DMS 273 (cell line): ENCODE measurements around the gene ECPAS.
"Not testable (repeated sequence)": the region's sequence is repeated elsewhere in the genome, so short reads cannot be mapped to it uniquely, and the experiment has no call there.

Experiments
- DNase-seq: peaks from one replicate; lab custom pipeline; 2025; ENCODE audit not compliant: unreplicated experiment; lab: John Stamatoyannopoulos, UW

ECPAS gene, protein sequence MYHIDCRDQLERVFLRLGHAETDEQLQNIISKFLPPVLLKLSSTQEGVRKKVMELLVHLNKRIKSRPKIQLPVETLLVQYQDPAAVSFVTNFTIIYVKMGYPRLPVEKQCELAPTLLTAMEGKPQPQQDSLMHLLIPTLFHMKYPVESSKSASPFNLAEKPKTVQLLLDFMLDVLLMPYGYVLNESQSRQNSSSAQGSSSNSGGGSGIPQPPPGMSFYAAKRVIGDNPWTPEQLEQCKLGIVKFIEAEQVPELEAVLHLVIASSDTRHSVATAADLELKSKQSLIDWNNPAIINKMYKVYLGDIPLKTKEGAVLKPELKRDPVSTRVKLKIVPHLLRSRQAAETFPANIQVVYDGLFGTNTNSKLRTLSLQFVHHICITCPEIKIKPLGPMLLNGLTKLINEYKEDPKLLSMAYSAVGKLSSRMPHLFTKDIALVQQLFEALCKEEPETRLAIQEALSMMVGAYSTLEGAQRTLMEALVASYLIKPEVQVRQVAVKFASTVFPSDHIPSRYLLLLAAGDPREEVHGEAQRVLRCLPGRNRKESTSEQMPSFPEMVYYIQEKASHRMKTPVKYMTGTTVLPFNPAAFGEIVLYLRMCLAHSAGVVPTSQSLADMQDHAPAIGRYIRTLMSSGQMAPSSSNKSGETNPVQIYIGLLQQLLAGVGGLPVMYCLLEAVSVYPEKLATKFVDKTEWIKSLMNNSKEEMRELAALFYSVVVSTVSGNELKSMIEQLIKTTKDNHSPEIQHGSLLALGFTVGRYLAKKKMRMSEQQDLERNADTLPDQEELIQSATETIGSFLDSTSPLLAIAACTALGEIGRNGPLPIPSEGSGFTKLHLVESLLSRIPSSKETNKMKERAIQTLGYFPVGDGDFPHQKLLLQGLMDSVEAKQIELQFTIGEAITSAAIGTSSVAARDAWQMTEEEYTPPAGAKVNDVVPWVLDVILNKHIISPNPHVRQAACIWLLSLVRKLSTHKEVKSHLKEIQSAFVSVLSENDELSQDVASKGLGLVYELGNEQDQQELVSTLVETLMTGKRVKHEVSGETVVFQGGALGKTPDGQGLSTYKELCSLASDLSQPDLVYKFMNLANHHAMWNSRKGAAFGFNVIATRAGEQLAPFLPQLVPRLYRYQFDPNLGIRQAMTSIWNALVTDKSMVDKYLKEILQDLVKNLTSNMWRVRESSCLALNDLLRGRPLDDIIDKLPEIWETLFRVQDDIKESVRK (N-terminal part only)

DNA sequence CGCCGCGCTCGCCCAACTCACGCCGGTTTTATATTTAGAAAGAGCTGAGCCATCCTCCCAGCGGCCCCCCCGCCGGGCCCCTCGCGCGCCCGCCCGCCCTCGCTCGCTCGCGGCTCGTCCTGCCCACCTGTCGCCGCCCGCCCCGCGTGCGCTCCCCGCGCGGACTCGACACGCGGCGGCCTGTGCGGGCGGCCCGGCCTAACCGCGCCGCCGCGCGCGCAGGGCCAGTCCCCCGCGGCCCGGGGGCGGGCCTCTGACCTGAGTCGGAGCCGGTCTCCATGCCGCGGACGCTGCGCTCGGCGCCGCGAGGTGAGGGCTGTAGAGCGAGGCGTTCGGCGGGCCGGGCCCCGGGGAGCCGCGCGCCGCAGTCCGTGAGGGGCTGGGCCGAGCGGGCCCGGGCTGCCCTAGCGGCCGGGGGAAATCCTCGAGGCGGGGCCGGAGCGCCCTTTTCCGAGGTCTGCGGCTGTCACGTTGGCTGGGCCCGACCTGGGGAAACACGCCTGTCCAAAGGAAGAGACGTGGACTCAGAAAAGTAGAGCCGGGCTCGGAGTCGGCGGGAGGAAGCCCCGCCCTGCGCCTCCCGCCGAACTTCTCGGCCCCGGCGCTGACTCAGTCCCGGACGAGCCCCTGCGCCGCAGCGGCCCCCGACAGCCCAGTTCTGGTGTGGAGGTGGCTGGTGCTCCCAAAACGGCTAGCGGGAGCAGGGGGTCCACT, at the start of gene ECPAS:
TSS of gene ECPAS (minus strand) at position 526 of the 714 bp plus-strand sequence. CDS start 11,465 bp downstream, outside the sequence.
- DNase-seq = peak; percentile 91

- DNase-seq = no peak
Measured at GRCh38 chr9:111533099-111533790, 49.1 kb upstream of the ECPAS start.

DNA sequence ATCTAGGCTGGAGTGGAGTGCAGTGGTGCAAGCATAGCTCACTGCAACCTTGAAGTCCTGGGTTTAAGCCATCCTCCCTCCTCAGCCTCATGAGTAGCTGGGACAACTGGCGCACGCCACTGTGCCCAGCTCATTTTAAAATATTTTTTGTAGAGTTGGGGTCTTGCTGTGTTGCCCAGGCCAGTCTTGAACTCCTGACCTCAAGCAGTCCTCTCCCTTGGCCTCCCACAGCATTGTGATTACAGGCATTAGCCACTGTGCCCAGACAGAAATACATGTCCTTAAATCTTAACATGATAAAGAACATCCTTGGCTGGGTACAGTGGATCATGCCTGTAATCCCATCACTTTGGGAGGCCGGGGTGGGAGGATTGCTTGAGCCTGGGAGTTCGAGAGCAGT, 47.5 kb upstream of the ECPAS start:
- no peak for DNase-seq

- peak; percentile 54 for DNase-seq
Measured at GRCh38 chr9:111529787-111530186, 45.6 kb upstream of the ECPAS start.

GRCh38 chr9:111527347-111527746, 43.2 kb upstream of the ECPAS start:
- DNase-seq = no peak

GRCh38 chr9:111525056-111525977, 41.1 kb upstream of the ECPAS start, which contains the start of gene ZNF483:
TSS of gene ZNF483 (plus strand) at chr9:111525179. CDS start at chr9:111527396, 2,217 bp downstream.
- peak; percentile 96 for DNase-seq

DNA sequence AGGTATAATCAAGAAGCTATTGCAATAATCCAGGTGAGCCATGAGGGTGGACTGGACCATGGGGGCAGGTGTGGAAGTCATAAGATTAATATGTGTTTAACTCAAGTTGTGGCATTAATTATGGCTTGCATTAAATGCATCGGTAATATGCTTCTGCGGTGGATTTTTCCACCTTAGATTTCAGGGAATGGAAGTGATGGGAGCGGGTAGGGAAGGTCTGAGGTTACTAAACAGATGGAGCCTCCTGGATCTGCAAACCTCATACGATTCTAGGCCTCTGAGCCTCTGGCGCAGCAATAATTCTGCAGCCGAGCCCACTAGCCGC, 40.5 kb upstream of the ECPAS start:
- DNase-seq = no peak

DNA sequence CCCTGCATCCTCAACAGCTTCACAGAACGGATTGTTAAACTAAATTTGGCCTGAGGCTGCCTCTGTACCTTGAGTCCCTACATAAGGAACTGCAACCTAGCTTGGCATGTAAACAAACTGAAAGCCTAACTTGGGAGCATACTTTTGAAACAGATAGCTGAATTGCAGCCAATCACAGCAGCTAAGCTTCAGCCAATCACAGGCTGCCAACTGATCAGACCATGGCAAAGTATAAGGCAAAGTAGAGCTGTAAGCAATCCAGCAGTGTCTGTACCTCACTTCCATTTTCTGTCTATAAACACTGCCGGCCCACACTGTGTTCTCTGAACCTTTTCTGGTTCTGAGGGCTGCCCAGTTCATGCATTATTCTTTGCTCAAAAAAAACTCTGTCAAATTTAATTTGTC, 31.9 kb upstream of the ECPAS start:
- DNase-seq = peak; percentile 35

DNA sequence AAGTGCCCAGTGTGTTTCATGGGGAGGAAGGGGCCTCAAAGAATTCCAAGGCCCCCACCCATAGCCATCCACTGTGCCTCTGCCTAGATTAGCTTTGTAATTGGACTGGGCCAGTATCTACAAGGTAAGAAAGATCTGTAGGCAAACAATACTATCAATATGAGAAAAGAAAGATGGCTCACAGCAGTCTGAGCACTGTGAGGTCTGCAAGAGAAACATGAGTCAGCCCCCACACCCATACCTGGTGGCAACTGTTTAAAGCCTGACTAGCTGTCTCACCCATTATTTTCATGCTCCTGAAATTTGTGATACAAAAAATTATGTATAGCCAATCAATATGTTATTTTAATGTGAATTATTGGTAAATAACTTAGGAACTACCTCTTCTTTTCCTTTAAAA, 30.8 kb upstream of the ECPAS start:
- no peak for DNase-seq

GRCh38 chr9:111511581-111511980, 27.4 kb upstream of the ECPAS start:
- not testable (repeated sequence) for DNase-seq

DNA sequence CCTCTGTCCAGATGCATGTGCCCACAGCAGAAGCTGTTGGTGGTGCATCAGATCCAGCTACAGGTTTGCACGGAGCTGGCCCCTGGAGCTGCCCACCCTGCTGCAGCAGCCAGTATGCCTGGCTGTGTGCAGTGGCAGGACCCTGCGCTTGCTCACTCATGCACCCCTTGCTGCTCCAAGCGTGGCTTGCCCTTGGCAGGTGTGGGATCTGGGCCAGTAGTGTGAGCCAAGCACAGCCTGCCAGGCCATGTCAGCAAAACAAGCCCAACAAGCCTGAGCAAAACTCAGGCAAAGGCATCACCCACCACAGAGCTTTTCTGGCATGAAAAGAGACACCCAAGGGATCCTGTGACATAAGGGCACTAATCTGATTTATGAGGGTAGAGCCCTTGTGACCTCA, 18.3 kb upstream of the ECPAS start:
- DNase-seq = peak; percentile 33

GRCh38 chr9:111501648-111502047, 17.5 kb upstream of the ECPAS start:
- DNase-seq = peak; percentile 86

DNA sequence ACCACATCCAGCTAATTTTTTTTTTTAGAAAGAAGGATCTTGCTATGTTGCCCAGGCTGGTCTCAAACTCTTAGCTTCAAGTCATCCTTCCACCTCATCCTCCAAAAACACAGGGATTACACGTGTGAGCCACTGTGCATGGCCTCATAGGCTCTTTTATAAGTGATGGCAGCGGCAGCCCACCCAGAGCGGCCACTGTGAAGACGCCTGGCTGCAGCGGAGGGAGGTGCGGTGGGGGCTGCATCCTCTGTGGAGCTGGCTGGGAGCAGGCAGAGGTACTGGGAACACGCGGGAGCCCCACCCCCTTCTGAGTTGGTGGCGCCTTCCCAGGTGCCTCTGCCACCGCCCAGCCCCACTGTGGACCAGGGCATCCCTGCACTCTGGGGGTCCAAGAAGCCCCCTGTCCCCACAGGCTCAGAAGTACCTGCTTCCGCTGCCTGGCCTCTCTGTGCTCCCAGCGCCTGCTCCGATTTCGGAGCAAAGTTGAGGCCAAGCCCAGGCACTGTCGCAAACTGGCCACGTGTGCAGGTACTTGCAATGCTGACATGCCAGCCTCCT, 16.9 kb upstream of the ECPAS start:
- DNase-seq = no peak

GRCh38 chr9:111497196-111497595, 13.0 kb upstream of the ECPAS start:
- DNase-seq = not testable (repeated sequence)

DNA sequence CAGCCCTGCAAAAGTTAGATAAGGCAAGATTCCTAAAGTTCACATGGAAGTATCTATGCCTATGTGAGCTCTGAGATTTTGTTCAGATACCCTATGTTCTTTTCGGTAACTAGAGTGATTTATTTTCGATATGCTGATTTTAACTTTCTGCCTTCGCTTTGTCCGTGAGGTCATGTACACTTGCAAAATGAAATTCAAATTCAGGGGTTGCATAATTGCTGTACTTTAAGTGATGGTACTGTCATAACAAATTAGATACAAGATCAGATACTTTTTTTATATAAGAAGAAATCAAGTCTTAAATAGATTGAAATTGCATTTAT, 350 bp upstream of the ECPAS start:
- DNase-seq = no peak

GRCh38 chr9:111483439-111483857, 735 bp downstream of the ECPAS start:
- peak; percentile 88 for DNase-seq

DNA sequence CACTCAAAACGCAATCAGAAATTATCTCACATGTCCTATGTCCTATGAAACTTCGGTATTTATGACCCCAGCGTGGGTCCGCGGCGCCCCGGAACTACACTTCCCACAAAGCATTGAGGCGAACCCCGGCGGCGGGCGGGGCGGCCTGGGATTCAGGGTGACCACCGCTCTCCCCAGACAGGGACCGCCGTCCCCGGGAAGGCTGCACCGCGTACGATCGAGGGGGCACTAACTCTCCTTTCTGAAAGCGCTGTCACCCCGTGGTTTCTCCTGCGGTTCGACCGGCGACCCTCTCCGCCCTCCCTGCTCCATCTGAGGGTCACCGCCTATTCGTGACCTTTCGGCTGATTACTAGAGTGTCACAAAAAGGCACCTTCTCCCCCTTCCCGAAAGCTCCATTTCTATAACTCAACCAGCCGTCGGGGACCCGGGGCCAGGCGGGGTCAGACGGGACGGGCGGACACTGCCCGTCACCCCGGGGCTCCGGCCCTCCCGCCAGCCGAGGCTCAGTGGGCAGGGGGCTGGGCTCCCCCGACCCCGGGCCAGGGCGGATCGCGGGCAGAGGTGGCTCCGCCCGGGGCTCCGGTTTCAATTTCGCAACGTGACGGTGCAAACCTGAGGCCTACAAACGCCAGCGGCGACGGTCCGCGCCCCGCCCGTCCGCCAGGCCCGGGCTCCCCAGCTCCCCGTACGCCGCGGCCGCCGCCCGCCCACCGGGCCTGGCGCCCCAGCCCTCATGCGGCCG, 1.3 kb downstream of the ECPAS start:
- peak; percentile 90 for DNase-seq
